IMR-90 (cell line): ENCODE data around the gene JADE2. TPM values are rescaled to one million over a fixed set of nuclear protein-coding genes. Genes with fewer than 3 reads are reported as not detected.

Source experiments
- ATAC-seq: fragments of 200-7000 bp; cut with Tn5 transposase; 2 replicates; pipeline ENCODE4 v1.9.1; 2020; ENCODE audit warnings: low read depth, mild to moderate bottlenecking, moderate library complexity
- BruUV-seq: library from RNA; stranded (reverse); fragments of 400-500 nt; replicated peaks from 2 replicates; lab custom pipeline; 2021; lab: Mats Ljungman, UMichigan
- CTCF ChIA-PET: fragments of 300-600 bp; formaldehyde crosslinking; extraction: SDS; loops from one replicate; lab custom pipeline; 2021; ENCODE audit warnings: antibody characterized with exemption; lab: Yijun Ruan, JAX
- POLR2A ChIA-PET: fragments of 300-600 bp; sonication (Branson Sonifier 250); formaldehyde crosslinking; loops from one replicate; lab custom pipeline; 2022; ENCODE audit warnings: antibody characterized with exemption; ENCODE audit not compliant: unreplicated experiment; lab: Charles Lee
- DNase-seq: peaks from one replicate; pipeline ENCODE4 v3.0.0; 2013
- H2AFZ ChIP-seq: replicated peaks from 2 replicates; pipeline ENCODE3; 2013; ENCODE audit warnings: low read length, mild to moderate bottlenecking; ENCODE audit not compliant: poor library complexity
- H2AK5ac ChIP-seq: 2 replicates; pipeline ENCODE4 v1.6.1; 2013; ENCODE audit warnings: low read depth, low read length, inconsistent platforms
- H2AK9ac ChIP-seq: replicated peaks from 2 replicates; pipeline ENCODE3; 2013; ENCODE audit warnings: mild to moderate bottlenecking, low read depth, low read length, moderate library complexity; ENCODE audit not compliant: poor library complexity
- H2BK120ac ChIP-seq: 2 replicates; pipeline ENCODE4 v1.6.1; 2013; ENCODE audit warnings: low read depth, low read length, inconsistent platforms
- H2BK15ac ChIP-seq: 3 replicates; pipeline ENCODE4 v1.6.1; 2013; ENCODE audit warnings: low read depth, low read length, inconsistent platforms
- H2BK20ac ChIP-seq: 2 replicates; pipeline ENCODE4 v1.6.1; 2013; ENCODE audit warnings: low read depth, mild to moderate bottlenecking, inconsistent platforms, low read length, moderate library complexity
- H2BK5ac ChIP-seq: 2 replicates; pipeline ENCODE4 v1.6.1; 2013; ENCODE audit warnings: mild to moderate bottlenecking, low read depth, low read length, inconsistent platforms; ENCODE audit not compliant: poor library complexity, severe bottlenecking
- H3K14ac ChIP-seq: replicated peaks from 2 replicates; pipeline ENCODE4 v1.6.1; 2013; ENCODE audit warnings: low read depth, low read length, inconsistent platforms
- H3K18ac ChIP-seq: 2 replicates; pipeline ENCODE4 v1.6.1; 2013; ENCODE audit warnings: low read depth, low read length, control low read depth
- H3K23ac ChIP-seq: 2 replicates; pipeline ENCODE4 v1.6.1; 2013; ENCODE audit warnings: low read depth, low read length, inconsistent platforms
- H3K27ac ChIP-seq: 2 replicates; pipeline ENCODE4 v1.5.1; 2013; ENCODE audit warnings: mild to moderate bottlenecking, control low read depth, low read length; ENCODE audit not compliant: insufficient read depth
- H3K27me3 ChIP-seq: 2 replicates; pipeline ENCODE4 v1.6.1; 2013; ENCODE audit warnings: low read length; ENCODE audit not compliant: control insufficient read depth, insufficient read depth
- H3K36me3 ChIP-seq: 2 replicates; pipeline ENCODE4 v1.6.1; 2013; ENCODE audit warnings: low read length, mixed read lengths; ENCODE audit not compliant: control insufficient read depth, insufficient read depth
- H3K4ac ChIP-seq: 2 replicates; pipeline ENCODE4 v1.6.1; 2013; ENCODE audit warnings: low read depth, low read length, inconsistent platforms
- H3K4me1 ChIP-seq: 2 replicates; pipeline ENCODE4 v1.6.1; 2013; ENCODE audit warnings: low read length, mixed read lengths; ENCODE audit not compliant: control insufficient read depth, insufficient read depth
- H3K4me2 ChIP-seq: 2 replicates; pipeline ENCODE4 v1.6.1; 2013; ENCODE audit warnings: low read depth, mild to moderate bottlenecking, control low read depth, low read length, moderate library complexity
- H3K4me3 ChIP-seq: 2 replicates; pipeline ENCODE4 v1.5.1; 2013; ENCODE audit warnings: low read depth, mild to moderate bottlenecking, control low read depth, low read length, moderate library complexity; ENCODE audit not compliant: insufficient read depth
- H3K56ac ChIP-seq: 2 replicates; pipeline ENCODE4 v1.6.1; 2013; ENCODE audit warnings: low read length, inconsistent platforms; ENCODE audit not compliant: insufficient read depth; ENCODE audit errors: extremely low read depth
- H3K79me1 ChIP-seq, 2 experiments: 2 replicates each; pipeline ENCODE4 v1.6.1; 2013; ENCODE audit warnings: low read length in 2 of 2, inconsistent platforms in 1 of 2, low read depth in 1 of 2
- H3K9ac ChIP-seq: 2 replicates; pipeline ENCODE4 v1.6.1; 2013; ENCODE audit warnings: low read depth, low read length, control low read depth
- H3K9me1 ChIP-seq: 2 replicates; pipeline ENCODE4 v1.6.1; 2013; ENCODE audit warnings: low read length, inconsistent platforms; ENCODE audit not compliant: insufficient read depth
- H3K9me3 ChIP-seq: 2 replicates; pipeline ENCODE4 v1.6.1; 2013; ENCODE audit warnings: low read length; ENCODE audit not compliant: control insufficient read depth, insufficient read depth
- H4K20me1 ChIP-seq: 2 replicates; pipeline ENCODE4 v1.6.1; 2013; ENCODE audit warnings: low read length, inconsistent platforms; ENCODE audit not compliant: insufficient read depth
- H4K5ac ChIP-seq: 2 replicates; pipeline ENCODE4 v1.6.1; 2013; ENCODE audit warnings: mild to moderate bottlenecking, low read depth, low read length, control low read depth
- H4K8ac ChIP-seq, 2 experiments: 2 replicates each; pipeline ENCODE4 v1.6.1; 2013; ENCODE audit warnings: low read depth in 2 of 2, low read length in 2 of 2, control low read depth in 1 of 2, inconsistent platforms in 1 of 2
- H4K91ac ChIP-seq: 2 replicates; pipeline ENCODE4 v1.6.1; 2013; ENCODE audit warnings: low read depth, low read length, inconsistent platforms; ENCODE audit not compliant: insufficient read depth
- CTCF ChIP-seq: conservative IDR thresholded peaks from 2 replicates; pipeline ENCODE4 v1.5.1; 2012; ENCODE audit warnings: mild to moderate bottlenecking, low read depth, low read length, improper control_type of control experiment
- FOS ChIP-seq: fragments of 150-350 bp; IDR thresholded peaks from 2 replicates; pipeline ENCODE4 v1.6.1; 2016; ENCODE audit warnings: low read depth, low read length
- MAFK ChIP-seq: IDR thresholded peaks from 2 replicates; pipeline ENCODE4 v1.6.1; 2012; ENCODE audit warnings: low read depth, low read length, improper control_type of control experiment
- MAZ ChIP-seq: IDR thresholded peaks from 2 replicates; pipeline ENCODE4 v1.6.1; 2012; ENCODE audit warnings: low read depth, mild to moderate bottlenecking, low read length, improper control_type of control experiment, moderate library complexity, borderline replicate concordance
- NFE2L2 ChIP-seq: fragments of 150-350 bp; IDR thresholded peaks from 2 replicates; pipeline ENCODE4 v1.6.1; 2016; ENCODE audit warnings: low read depth, mild to moderate bottlenecking, low read length
- SMC3 ChIP-seq: fragments of 150-350 bp; IDR thresholded peaks from 2 replicates; pipeline ENCODE4 v1.6.1; 2016; ENCODE audit warnings: low read depth, mild to moderate bottlenecking, antibody characterized with exemption, low read length, moderate library complexity
- USF2 ChIP-seq: fragments of 150-350 bp; IDR thresholded peaks from 2 replicates; pipeline ENCODE4 v1.6.1; 2017; ENCODE audit warnings: mild to moderate bottlenecking, antibody characterized with exemption, low read length, low read depth
- WGBS, 2 experiments: methylation state at CpG; one replicate each; pipeline versions ENCODE4 v1.1.5 to v1.1.7; 2013; ENCODE audit warnings: missing lambda C conversion rate in 2 of 2; ENCODE audit not compliant: insufficient read length in 1 of 2; ENCODE audit errors: extremely low coverage in 2 of 2; 5-methylcytosine and 5-hydroxymethylcytosine counted together
- dilution Hi-C: fragments of 300-500 bp; cut with HindIII; formaldehyde crosslinking; loops from one replicate; pipeline ENCODE4 v1.14.3; 2018; ENCODE audit warnings: low sequenced_read_pairs; ENCODE audit not compliant: unreplicated experiment
- in situ Hi-C: fragments of 300-500 bp; cut with MboI; formaldehyde crosslinking; loops from 3 replicates; pipeline ENCODE4 v1.14.3; 2019; ENCODE audit warnings: low sequenced_read_pairs, inconsistent platforms, mixed read lengths
- intact Hi-C: fragments of 100-400 bp; cut with micrococcal nuclease; formaldehyde crosslinking; loops from 2 replicates; pipeline ENCODE4 v1.10.0; 2022
- polyA plus RNA-seq, 3 experiments: library from polyadenylated mRNA; depleted of rRNA; stranded (reverse); fragments of >200 nt; gene quantifications; 2 replicates each; pipeline ENCODE4 v1.2.3, GENCODE V29; 2012; ENCODE audit warnings: low replicate concordance in 1 of 3
- total RNA-seq: library from RNA; depleted of rRNA; stranded (reverse); fragments of >200 nt; gene quantifications from 2 replicates; pipeline ENCODE4 v1.2.3, GENCODE V29; 2012

Gene JADE2
- total and polyA plus RNA-seq, 2 of the 4 experiments (the other 2 are of a cell fraction) = 13.3 to 14.9 TPM

GRCh38 chr5:134555890-134556311 lies 30.4 kb downstream of the JADE2 start:
- peak overlapping the region; percentile 84 for H2BK20ac ChIP-seq
- no peak overlapping the region for H3K9ac ChIP-seq
- DNase-seq (peak; percentile 68), ATAC-seq (peak; percentile 8; the same call in 1 of the 2 replicates)
- peak overlapping the region; percentile 13 for H2AK9ac ChIP-seq
- no peaks in the 10 kb centered on the region for H3K27me3 ChIP-seq
- H4K20me1 ChIP-seq = 0 out of 2 replicates have a peak, but pooled peaks cover 3% of the 10 kb centered on the region
- H3K27ac ChIP-seq = peak overlapping the region; percentile 54
- peaks cover 54% of the 10 kb centered on the region for H3K9me1 ChIP-seq
- CTCF ChIA-PET = no interaction called here
- H3K36me3 ChIP-seq = peaks cover 31% of the 10 kb centered on the region
- peaks cover 31 to 65% of the 10 kb centered on the region in 2 experiments for H3K79me1 ChIP-seq
- H4K5ac ChIP-seq = peak overlapping the region; percentile 14; the same call in 1 of the 2 replicates
- peak overlapping the region; percentile 83 for H3K14ac ChIP-seq
- no peak overlapping the region for H3K4me2 ChIP-seq
- H3K4ac ChIP-seq = peak overlapping the region; percentile 96
- no peak overlapping the region for H3K4me3 ChIP-seq
- H2BK5ac ChIP-seq = peak overlapping the region; percentile 96
- peak overlapping the region; percentile 7; the same call in 1 of the 2 replicates for H3K18ac ChIP-seq
- BruUV-seq = no TSS peak
- peak; percentile 6; the same call in 1 of the 2 replicates for TF ChIP-seq SMC3
- TF ChIP-seq NFE2L2 = 0 out of 2 replicates have a peak, but pooled peaks have one; percentile 39
- no peak for TF ChIP-seq USF2
- no peak for TF ChIP-seq MAFK
- TF ChIP-seq CTCF = 0 out of 2 replicates have a peak, but pooled peaks have one; percentile 7
- TF ChIP-seq FOS = peak; percentile 29; the same call in 1 of the 2 replicates
- peak; percentile 46; the same call in 1 of the 2 replicates for TF ChIP-seq MAZ
- H3K9me3 ChIP-seq = no peaks in the 10 kb centered on the region
- peak overlapping the region; percentile 95 for H2BK120ac ChIP-seq
- H3K23ac ChIP-seq = peak overlapping the region; percentile 69
- H2BK15ac ChIP-seq = peak overlapping the region; percentile 94; the same call in 2 of the 3 replicates
- WGBS, 2 experiments = 80% methylated on average over 1 of the region's 11 CpGs; no CpG with 5 or more reads in 1 of the 2 experiments
- in situ Hi-C loops = no loop called here
- no peak overlapping the region for H3K56ac ChIP-seq
- peak overlapping the region; percentile 39 to 86; a peak in 3 of 4 replicates for H4K8ac ChIP-seq
- intact Hi-C loops = no loop called here
- H3K4me1 ChIP-seq = peaks cover 44% of the 10 kb centered on the region
- H2AFZ ChIP-seq = peak overlapping the region; percentile 77
- dilution Hi-C loops = no loop called here
- POLR2A ChIA-PET = no interaction called here
- peak overlapping the region; percentile 97 for H4K91ac ChIP-seq
- peak overlapping the region; percentile 82 for H2AK5ac ChIP-seq
